Stimulated activated naive CD8-positive, alpha-beta T cell treated with anti-CD3 and anti-CD28 coated beads, Interleukin-15, Interleukin-2, amounts not matched to agents 100 ng/mL and 50 ng/mL, for 24 hours (primary cell): ENCODE data around the gene SDF4.

Experiments used
- H3K27ac Mint-ChIP-seq: one replicate; pipeline ENCODE4 v1.8.0; 2021; ENCODE audit warnings: mild to moderate bottlenecking, mixed read lengths
- H3K27me3 Mint-ChIP-seq: one replicate; pipeline ENCODE4 v1.8.0; 2021; ENCODE audit warnings: mixed read lengths
- H3K36me3 Mint-ChIP-seq: one replicate; pipeline ENCODE4 v1.8.0; 2021; ENCODE audit warnings: low read depth, mixed read lengths
- H3K4me1 Mint-ChIP-seq: one replicate; pipeline ENCODE4 v1.8.0; 2021; ENCODE audit warnings: low read depth, mixed read lengths
- H3K4me3 Mint-ChIP-seq: one replicate; pipeline ENCODE4 v1.8.0; 2021; ENCODE audit warnings: mild to moderate bottlenecking, mixed read lengths
- H3K9me3 Mint-ChIP-seq: one replicate; pipeline ENCODE4 v1.8.0; 2021; ENCODE audit warnings: mixed read lengths

The SDF4 gene

DNA sequence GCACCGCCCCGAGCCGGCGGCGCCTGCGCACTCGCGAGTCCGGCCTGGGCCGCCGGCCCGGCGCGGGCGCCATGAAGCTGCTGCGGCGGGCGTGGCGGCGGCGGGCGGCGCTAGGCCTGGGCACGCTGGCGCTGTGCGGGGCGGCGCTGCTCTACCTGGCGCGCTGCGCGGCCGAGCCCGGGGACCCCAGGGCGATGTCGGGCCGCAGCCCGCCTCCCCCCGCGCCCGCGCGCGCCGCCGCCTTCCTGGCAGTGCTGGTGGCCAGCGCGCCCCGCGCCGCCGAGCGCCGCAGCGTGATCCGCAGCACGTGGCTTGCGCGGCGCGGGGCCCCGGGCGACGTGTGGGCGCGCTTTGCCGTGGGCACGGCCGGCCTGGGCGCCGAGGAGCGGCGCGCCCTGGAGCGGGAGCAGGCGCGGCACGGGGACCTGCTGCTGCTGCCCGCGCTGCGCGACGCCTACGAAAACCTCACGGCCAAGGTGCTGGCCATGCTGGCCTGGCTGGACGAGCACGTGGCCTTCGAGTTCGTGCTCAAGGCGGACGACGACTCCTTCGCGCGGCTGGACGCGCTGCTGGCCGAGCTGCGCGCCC lies 501 bp upstream of the SDF4 start, which contains the start of gene B3GALT6:
B3GALT6 (plus strand) TSS at position 30 of the 588 bp plus-strand sequence; CDS start at position 72, 42 bp downstream.
- Mint-ChIP-seq H3K9me3 (no peaks in the 10 kb centered on the region), H3K27me3 (no peaks in the 10 kb centered on the region), H3K4me1 (peaks cover 42% of the 10 kb centered on the region), H3K4me3 (peak within 1 kb of the TSS; percentile 94), H3K27ac (peak within 1 kb of the TSS; percentile 86), H3K36me3 (peaks cover 34% of the 10 kb centered on the region)

DNA sequence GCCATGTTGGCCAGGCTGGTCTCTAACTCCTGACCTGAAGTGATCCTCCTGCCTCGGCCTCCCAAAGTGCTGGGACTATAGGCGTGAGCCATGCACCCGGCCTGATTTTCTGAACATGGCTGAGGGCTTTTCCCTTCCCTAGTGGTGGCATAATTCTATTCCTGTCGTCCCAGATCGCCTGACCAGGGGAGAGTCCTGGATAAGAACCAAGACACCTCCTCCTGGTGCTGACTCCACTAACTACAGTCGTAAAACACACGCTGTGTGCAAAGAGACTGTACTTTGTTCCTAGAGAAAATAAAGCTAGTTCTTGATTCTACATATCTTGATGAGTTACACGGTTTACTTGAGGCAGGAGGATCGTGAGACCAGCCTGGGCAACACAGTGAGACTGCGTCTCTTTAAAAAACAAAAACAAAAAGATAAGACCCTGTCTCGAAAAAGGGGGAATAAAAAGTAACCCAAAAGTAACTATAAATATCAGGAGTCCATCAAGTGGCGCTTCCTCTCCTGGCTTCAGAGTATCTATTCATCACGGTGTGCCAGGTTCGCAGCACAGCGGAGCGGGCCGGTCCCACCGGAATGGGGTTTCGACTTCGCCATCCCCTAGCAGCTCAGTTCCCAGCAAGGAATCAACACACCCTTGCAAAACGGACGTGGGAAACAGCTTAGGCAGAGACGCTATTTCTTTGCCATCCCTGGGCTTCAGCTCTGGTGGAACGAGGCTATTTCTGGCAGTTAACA lies 973 bp downstream of the SDF4 start:
- Mint-ChIP-seq H3K4me1 (peaks cover 42% of the 10 kb centered on the region), H3K27me3 (no peaks in the 10 kb centered on the region), H3K9me3 (no peaks in the 10 kb centered on the region), H3K27ac (peak overlapping the region; percentile 86), H3K4me3 (peak overlapping the region; percentile 94), H3K36me3 (peaks cover 40% of the 10 kb centered on the region)

DNA sequence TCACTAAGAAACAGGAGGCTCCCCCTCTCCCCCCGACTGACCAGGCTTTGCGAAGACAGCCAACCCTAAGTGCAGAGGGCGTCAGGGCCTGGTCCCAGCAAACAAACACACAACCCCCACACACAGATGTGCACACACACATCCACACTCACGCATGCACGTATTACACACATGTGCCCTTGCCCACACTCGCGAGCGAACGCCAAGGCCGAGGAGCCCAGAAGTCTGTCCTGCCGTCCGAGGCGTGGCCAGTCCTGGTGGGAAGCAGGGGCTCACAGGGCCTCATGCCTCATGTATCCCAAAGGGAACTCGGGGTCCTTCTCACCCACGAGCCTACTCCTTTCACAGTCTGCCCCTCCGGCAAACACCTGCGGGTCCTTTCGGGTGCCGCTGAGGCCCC lies 2.0 kb downstream of the SDF4 start:
- Mint-ChIP-seq H3K4me1 (peaks cover 42% of the 10 kb centered on the region), H3K27ac (peak overlapping the region; percentile 80), H3K36me3 (peaks cover 46% of the 10 kb centered on the region), H3K9me3 (no peaks in the 10 kb centered on the region), H3K27me3 (no peaks in the 10 kb centered on the region), H3K4me3 (peak overlapping the region; percentile 94)

DNA sequence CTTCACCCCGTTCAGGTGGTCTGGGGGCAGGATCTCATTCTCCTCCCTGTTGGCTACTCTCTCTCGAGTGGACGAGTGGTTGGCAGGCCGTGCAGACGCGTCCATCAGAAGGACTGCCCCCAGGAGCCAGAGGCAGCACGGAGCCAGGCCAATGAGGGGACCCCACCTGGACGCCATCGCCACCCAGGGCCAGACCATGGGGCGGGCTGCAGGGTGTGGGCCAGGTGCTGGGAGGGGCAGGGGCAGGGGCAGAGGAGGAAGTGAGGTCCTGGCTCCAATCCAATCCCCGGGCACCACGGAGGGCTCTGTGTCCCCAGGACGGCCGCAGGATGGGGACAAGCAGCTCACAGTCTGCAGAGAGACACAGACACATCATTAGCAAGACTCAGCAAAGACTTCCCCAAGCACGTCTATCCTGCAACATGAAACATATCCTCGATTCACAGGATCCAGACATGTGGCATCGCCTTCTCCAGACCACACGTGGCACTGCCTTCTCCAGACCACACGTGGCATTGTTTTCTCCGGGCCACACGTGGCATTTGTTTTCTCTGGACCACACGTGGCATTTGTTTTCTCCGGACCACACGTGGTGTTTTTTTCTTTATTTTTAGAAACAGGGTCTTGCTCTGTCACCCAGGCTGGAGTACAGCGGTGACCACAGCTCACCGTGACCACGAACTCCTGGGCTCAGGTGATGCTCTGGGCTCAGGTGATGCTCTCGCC lies 3.0 kb downstream of the SDF4 start:
- Mint-ChIP-seq H3K4me1 (peaks cover 32% of the 10 kb centered on the region), H3K9me3 (no peaks in the 10 kb centered on the region), H3K36me3 (peaks cover 41% of the 10 kb centered on the region), H3K27me3 (no peaks in the 10 kb centered on the region), H3K4me3 (no peak overlapping the region), H3K27ac (no peak overlapping the region)

- H3K27ac Mint-ChIP-seq = no peak overlapping the region
- peaks cover 39% of the 10 kb centered on the region for H3K36me3 Mint-ChIP-seq
Observed at GRCh38 chr1:1228187-1228586, 3.6 kb downstream of the SDF4 start.

DNA sequence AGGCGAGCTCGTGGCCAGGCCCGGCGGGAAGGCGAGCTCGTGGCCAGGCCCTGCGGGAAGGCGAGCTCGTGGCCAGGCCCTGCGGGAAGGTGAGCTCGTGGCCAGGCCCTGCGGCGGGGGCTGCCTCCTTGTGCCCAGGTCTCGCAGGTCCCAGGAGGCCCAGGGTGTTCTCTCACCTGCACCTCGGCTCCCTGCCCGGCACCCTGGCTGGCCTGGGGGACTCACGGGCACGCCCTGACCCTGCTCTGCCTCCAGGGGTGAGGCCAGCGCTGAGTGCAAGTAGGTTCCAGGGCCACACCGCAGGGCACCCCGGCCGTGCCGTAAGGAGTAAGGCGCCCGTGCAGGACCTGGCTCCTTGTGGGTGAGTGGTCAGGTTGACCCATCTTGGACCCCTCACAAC lies 4.4 kb downstream of the SDF4 start:
- H3K4me3 Mint-ChIP-seq = no peak overlapping the region
- H3K27ac Mint-ChIP-seq = no peak overlapping the region
- no peaks in the 10 kb centered on the region for H3K27me3 Mint-ChIP-seq
- H3K4me1 Mint-ChIP-seq = peaks cover 26% of the 10 kb centered on the region
- H3K36me3 Mint-ChIP-seq = peaks cover 45% of the 10 kb centered on the region
- no peaks in the 10 kb centered on the region for H3K9me3 Mint-ChIP-seq

More at GRCh38 chr1:1228187-1228586, 3.6 kb downstream of the SDF4 start:
- Mint-ChIP-seq H3K9me3 (no peaks in the 10 kb centered on the region), H3K4me3 (no peak overlapping the region), H3K27me3 (no peaks in the 10 kb centered on the region), H3K4me1 (peaks cover 26% of the 10 kb centered on the region)

DNA sequence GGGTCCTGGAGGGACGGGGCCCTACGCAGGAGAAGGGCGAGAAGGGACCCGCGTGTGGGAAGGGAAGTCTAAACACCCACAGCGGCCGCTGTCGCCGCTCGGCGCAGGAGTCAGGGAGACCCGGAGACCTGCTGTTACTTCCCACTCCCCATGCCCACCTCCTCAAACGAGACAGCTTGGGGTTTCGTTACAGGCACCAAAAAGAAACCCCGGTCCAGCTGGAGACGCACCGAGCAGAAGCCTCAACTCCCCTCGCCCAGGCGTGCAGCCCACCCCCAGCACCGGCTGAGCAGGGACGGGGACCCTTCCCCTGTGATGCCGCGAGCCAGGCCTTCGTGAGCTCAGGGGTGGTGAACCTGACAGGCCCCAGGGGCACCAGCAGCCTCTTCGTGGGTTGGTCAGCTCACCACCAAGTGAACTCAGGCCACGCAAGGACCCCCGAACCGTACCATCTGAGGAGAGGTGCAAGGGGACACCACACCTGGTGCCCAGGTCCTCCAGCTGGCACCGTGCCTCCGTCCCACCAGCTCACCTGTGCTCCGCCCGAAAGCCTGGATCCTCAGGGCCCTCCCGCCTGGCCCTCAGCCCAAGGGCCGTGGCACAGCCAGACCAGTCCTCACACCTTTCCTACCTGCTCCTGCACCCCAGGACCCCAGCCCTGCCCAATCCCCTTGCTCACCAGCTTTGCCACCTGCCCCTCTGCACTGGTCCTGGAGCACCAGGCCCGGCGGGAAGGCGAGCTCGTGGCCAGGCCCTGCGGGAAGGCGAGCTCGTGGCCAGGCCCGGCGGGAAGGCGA lies 5.0 kb downstream of the SDF4 start:
- Mint-ChIP-seq H3K27ac (no peak overlapping the region), H3K36me3 (peaks cover 47% of the 10 kb centered on the region), H3K4me3 (no peak overlapping the region), H3K9me3 (no peaks in the 10 kb centered on the region), H3K4me1 (peaks cover 26% of the 10 kb centered on the region), H3K27me3 (no peaks in the 10 kb centered on the region)

- Mint-ChIP-seq H3K4me3 (no peak overlapping the region), H3K9me3 (no peaks in the 10 kb centered on the region), H3K36me3 (peaks cover 51% of the 10 kb centered on the region), H3K4me1 (peaks cover 23% of the 10 kb centered on the region), H3K27me3 (no peaks in the 10 kb centered on the region), H3K27ac (no peak overlapping the region)
Observed at GRCh38 chr1:1225913-1226312, 5.9 kb downstream of the SDF4 start.

DNA sequence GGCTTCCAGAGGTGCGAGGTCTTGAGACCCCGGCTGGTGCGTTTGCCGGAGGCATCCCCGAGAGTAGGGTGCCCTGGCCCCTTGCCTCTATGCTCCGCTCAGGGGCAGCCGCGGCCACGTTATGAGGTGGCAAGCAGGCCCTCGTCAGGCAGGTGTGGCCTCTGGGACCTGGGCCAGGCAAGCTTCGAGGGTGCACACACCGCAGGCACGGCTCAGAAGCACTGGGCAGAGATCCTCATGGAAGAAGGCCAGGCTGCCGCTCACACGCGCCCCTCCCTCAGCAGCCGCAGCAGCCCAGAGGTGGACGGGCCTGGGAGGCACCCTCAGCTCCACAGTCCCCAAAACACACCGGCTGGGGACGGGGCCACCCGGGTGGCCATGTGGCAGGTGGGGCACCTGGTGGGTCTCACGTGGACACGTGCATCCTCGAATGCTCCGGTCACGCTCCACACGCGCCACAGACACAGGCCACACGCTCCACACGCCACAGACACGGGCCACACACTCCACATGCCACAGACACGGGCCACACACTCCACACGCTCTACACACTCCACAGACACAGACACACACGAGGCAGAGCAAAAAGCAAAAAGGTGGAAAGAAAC lies 6.5 kb downstream of the SDF4 start:
- peaks cover 18% of the 10 kb centered on the region for H3K4me1 Mint-ChIP-seq
- no peaks in the 10 kb centered on the region for H3K27me3 Mint-ChIP-seq
- peaks cover 52% of the 10 kb centered on the region for H3K36me3 Mint-ChIP-seq
- no peak overlapping the region for H3K4me3 Mint-ChIP-seq
- H3K9me3 Mint-ChIP-seq = no peaks in the 10 kb centered on the region
- no peak overlapping the region for H3K27ac Mint-ChIP-seq

- peaks cover 10% of the 10 kb centered on the region for H3K4me1 Mint-ChIP-seq
- no peaks in the 10 kb centered on the region for H3K27me3 Mint-ChIP-seq
- no peak overlapping the region for H3K27ac Mint-ChIP-seq
- peaks cover 47% of the 10 kb centered on the region for H3K36me3 Mint-ChIP-seq
- no peaks in the 10 kb centered on the region for H3K9me3 Mint-ChIP-seq
- H3K4me3 Mint-ChIP-seq = no peak overlapping the region
Observed at GRCh38 chr1:1223891-1224290, 7.9 kb downstream of the SDF4 start.

DNA sequence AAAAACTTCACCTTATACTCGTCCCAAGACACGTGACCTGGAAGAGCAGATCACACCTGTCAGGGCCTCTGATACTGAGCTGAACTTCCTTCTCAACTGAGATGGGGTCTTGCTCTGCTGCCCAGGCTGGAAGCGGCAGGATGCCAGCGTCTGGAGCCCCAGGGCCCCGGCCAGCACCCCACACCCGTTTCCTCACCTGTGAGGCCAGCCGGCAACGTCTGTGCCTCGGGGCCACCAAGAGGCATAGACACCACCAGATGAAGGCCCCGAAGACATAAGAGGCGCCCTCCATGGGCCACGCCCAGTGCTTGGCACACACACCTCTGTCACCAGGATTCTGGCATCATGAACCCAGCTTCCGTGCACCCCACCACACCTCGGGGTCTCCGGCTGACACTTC lies 8.5 kb downstream of the SDF4 start:
- Mint-ChIP-seq H3K4me3 (no peak overlapping the region), H3K4me1 (peaks cover 11% of the 10 kb centered on the region), H3K9me3 (no peaks in the 10 kb centered on the region), H3K27me3 (no peaks in the 10 kb centered on the region), H3K36me3 (peaks cover 47% of the 10 kb centered on the region), H3K27ac (no peak overlapping the region)

GRCh38 chr1:1222575-1223225 lies 9.1 kb downstream of the SDF4 start:
- Mint-ChIP-seq H3K4me3 (no peak overlapping the region), H3K36me3 (peaks cover 54% of the 10 kb centered on the region), H3K27ac (no peak overlapping the region), H3K27me3 (no peaks in the 10 kb centered on the region), H3K4me1 (peaks cover 17% of the 10 kb centered on the region), H3K9me3 (no peaks in the 10 kb centered on the region)

- peaks cover 21% of the 10 kb centered on the region for H3K4me1 Mint-ChIP-seq
- peaks cover 57% of the 10 kb centered on the region for H3K36me3 Mint-ChIP-seq
- no peak overlapping the region for H3K4me3 Mint-ChIP-seq
- H3K27me3 Mint-ChIP-seq = no peaks in the 10 kb centered on the region
- H3K27ac Mint-ChIP-seq = no peak overlapping the region
- no peaks in the 10 kb centered on the region for H3K9me3 Mint-ChIP-seq
Observed at GRCh38 chr1:1221887-1222574, 9.8 kb downstream of the SDF4 start.
